COR-L47 (cell line): ENCODE measurements around the gene OR1E2.
"Not testable (repeated sequence)": the region's sequence is repeated elsewhere in the genome, so short reads cannot be mapped to it uniquely, and the experiment has no call there.

ENCODE experiments used
- DNase-seq: peaks from one replicate; lab custom pipeline; 2025; lab: John Stamatoyannopoulos, UW

The OR1E2 gene

DNA sequence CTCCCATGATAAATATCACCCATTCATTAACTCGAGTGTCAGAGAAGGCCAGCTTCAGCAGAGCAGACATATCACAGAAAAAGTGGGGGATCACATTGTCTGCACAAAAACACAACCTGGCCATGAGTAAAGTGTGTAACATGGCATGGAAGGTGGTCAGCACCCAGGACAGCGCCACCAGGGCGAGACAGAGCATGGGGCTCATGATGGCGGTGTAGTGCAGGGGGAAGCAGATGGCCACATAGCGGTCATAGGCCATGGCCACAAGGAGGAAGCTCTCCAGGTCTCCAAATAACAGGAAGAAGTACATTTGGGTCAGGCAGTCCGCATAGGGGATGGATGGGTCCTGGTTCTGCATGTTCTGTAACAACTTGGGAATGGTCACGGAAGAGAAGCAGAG is 35.8 kb downstream of the OR1E2 start:
- DNase-seq, result not testable (repeated sequence)

DNA sequence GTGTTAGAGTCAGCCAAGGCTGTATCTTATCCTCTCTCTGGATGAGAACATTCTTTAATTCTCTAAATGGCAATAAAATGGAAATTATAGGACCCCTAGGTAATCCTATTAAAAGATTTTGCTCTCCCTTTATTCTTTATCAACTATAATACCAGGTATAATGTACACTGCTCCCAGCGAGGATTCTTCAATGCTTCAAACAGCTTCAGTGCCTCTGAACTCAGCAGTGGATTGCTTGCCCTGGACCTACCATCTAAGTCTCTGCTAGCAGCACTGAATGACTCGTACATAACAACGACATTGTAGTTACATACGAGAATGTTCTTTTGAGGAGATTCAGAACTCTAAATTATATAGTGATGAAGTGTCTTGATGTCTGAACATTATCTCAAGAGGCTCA is 43.9 kb downstream of the OR1E2 start:
- no peak for DNase-seq

GRCh38 chr17:3385869-3386816 is 47.5 kb downstream of the OR1E2 start, which contains the start of gene OR3A2:
TSS of gene OR3A2 (minus strand) at chr17:3386308.
- no peak for DNase-seq
